GM12892 (cell line): ENCODE results near the gene USH1G.

Experiments
- POLR2A ChIP-seq: IDR thresholded peaks from 2 replicates; pipeline ENCODE4 v1.6.1; 2011; ENCODE audit warnings: low read depth, low read length, control low read depth
- POLR2AphosphoS5 ChIP-seq: IDR thresholded peaks from 2 replicates; pipeline ENCODE4 v1.6.1; 2011; ENCODE audit warnings: low read depth, low read length, control low read depth

DNA sequence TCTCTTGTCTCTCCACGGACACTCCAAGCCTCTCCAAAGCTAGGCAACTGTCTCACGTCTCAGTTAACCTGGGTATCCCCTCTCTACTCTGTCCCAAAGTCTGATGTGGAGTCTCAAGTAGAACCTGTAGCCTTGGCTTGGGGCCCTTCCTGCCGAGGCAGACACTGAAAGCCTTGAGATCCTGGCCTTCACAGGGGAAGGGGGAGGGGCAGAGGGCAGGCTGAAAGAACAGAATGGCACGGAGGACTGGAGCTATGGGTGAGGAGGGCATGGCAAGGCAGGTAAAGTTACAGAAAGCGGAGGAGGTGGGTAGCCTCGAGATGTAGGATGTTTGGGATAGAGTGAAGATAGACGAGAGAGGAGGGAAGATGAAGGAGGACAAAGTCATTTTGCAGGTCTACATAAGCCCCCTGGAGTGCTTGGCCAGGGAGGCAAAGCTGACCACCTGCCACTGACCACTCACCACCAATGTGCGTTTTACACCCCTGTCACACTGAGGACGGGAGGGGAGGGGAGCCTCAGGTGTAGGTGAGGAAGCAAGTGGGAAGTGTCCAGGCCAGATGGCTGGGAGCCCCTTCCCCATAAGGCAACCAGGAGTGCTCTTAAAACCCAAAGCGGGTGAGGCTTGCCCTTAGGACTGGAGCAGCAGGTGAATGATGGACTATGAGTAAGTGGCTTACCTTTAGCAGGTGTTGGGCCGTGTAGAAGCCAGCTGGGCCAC, 51.5 kb downstream of the USH1G start:
- TF ChIP-seq POLR2A = no peak
- TF ChIP-seq POLR2AphosphoS5 = no peak
